Body of pancreas (tissue), 4 donors: Measurements from ENCODE around the gene DOCK4. TPM values are rescaled to one million over a fixed set of nuclear protein-coding genes. Genes with fewer than 3 reads are reported as not detected.

Experiments
- ATAC-seq: fragments of 150-250 bp; one replicate; pipeline ENCODE4 v1.9.1; 2016
- DNase-seq, 4 donors: peaks; one replicate each; pipeline ENCODE4 v3.0.0-alpha.2; 2019
- H3K27ac ChIP-seq, 4 donors: fragments of 200-600 bp; sonication (generic); 1 replicate in 3 of 4; 2 replicates in 1 of 4; pipeline versions ENCODE4 v1.5.1 to v1.6.1; 2016 to 2019; ENCODE audit warnings: mild to moderate bottlenecking in 1 of 4, mixed read lengths in 1 of 4, moderate library complexity in 1 of 4
- H3K27me3 ChIP-seq, 2 donors: fragments of 200-600 bp; sonication (generic); one replicate each; pipeline ENCODE4 v1.6.0; 2016; ENCODE audit warnings: mild to moderate bottlenecking in 1 of 2
- H3K36me3 ChIP-seq, 2 donors: fragments of 200-600 bp; sonication (generic); replicated peaks in 1 of 2; 2 replicates each; pipeline ENCODE4 v1.5.1; 2016; ENCODE audit warnings: low read depth in 2 of 2; ENCODE audit not compliant: insufficient read depth in 1 of 2
- H3K4me1 ChIP-seq: fragments of 200-600 bp; sonication (generic); one replicate; pipeline ENCODE4 v1.6.0; 2016
- H3K4me3 ChIP-seq, 2 donors: fragments of 200-600 bp; sonication (generic); 1 replicate in 1 of 2; 2 replicates in 1 of 2; pipeline ENCODE4 v1.5.1; 2016 to 2019
- H3K9me3 ChIP-seq, 3 donors: fragments of 200-600 bp; sonication (generic); 1 replicate in 2 of 3; 2 replicates in 1 of 3; pipeline ENCODE4 v1.5.1; 2016
- POLR2A ChIP-seq, 3 donors: fragments of 450-650 bp; IDR thresholded peaks; one replicate each; pipeline ENCODE4 v1.6.1; 2016; ENCODE audit warnings: antibody characterized with exemption in 3 of 3, mild to moderate bottlenecking in 2 of 3
- WGBS, 2 donors: methylation state at CpG; one replicate each; pipeline ENCODE4 v1.1.5; 2017; 5-methylcytosine and 5-hydroxymethylcytosine counted together
- intact Hi-C: fragments of 100-400 bp; cut with DNase I; formaldehyde crosslinking; loops from one replicate; pipeline ENCODE4 v1.15.1; 2023
- small RNA-seq: library from RNA; depleted of rRNA; stranded (forward); fragments of <200 nt; gene quantifications from one replicate; pipeline ENCODE3, GENCODE V24; 2016
- total RNA-seq, 2 donors: library from RNA; depleted of rRNA; stranded (reverse); fragments of >200 nt; gene quantifications; one replicate each; pipeline ENCODE4 v1.1.0, GENCODE V29; 2016
- TF ChIP-seq, protein P1 (sequence below), 7 experiments: fragments of 450-650 bp in 4 of 7; fragments of 200-600 bp in 3 of 7; sonication (generic) in 3 of 7; IDR thresholded peaks; one replicate each; pipeline ENCODE4 v1.5.1; 2016 to 2019; ENCODE audit warnings: antibody characterized with exemption in 7 of 7

The DOCK4 gene
- total RNA-seq, 2 donors from 2014 or later = 24.9 to 34.6 TPM

DNA sequence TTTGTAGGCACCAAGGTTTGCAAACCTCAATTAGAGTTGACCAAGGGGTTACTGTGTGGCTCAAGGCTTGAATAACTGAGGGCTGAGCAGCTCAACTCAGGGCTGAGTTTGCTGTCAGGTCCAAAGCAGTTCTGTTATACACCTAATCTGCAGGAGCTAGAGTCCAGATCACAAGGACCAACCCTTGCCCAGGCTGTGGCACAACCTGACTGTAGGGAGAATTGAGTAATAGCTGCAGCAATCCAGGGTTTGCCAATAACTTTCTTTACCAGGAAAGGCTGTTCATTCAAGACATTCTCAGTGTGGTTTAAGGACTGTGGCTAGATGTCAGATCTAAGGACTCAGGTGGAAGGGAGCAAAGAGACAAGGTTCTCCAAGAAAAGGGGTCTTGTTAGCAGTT is 528.4 kb downstream of the DOCK4 start:
- H3K9me3 ChIP-seq = no peaks in the 10 kb centered on the region
- no peak for TF ChIP-seq POLR2A (IDR thresholded peaks at IDR 0.05)
- TF ChIP-seq, protein P1, sequence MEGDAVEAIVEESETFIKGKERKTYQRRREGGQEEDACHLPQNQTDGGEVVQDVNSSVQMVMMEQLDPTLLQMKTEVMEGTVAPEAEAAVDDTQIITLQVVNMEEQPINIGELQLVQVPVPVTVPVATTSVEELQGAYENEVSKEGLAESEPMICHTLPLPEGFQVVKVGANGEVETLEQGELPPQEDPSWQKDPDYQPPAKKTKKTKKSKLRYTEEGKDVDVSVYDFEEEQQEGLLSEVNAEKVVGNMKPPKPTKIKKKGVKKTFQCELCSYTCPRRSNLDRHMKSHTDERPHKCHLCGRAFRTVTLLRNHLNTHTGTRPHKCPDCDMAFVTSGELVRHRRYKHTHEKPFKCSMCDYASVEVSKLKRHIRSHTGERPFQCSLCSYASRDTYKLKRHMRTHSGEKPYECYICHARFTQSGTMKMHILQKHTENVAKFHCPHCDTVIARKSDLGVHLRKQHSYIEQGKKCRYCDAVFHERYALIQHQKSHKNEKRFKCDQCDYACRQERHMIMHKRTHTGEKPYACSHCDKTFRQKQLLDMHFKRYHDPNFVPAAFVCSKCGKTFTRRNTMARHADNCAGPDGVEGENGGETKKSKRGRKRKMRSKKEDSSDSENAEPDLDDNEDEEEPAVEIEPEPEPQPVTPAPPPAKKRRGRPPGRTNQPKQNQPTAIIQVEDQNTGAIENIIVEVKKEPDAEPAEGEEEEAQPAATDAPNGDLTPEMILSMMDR (IDR thresholded peaks at IDR 0.05) = no peak
- no peaks in the 10 kb centered on the region for H3K27me3 ChIP-seq
- H3K4me1 ChIP-seq = no peaks in the 10 kb centered on the region
- ATAC-seq = no peak
- intact Hi-C loops = no loop called here
- no peak for DNase-seq
- no peak overlapping the region for H3K27ac ChIP-seq
- no peak overlapping the region for H3K4me3 ChIP-seq
- H3K36me3 ChIP-seq = no peaks in the 10 kb centered on the region

DNA sequence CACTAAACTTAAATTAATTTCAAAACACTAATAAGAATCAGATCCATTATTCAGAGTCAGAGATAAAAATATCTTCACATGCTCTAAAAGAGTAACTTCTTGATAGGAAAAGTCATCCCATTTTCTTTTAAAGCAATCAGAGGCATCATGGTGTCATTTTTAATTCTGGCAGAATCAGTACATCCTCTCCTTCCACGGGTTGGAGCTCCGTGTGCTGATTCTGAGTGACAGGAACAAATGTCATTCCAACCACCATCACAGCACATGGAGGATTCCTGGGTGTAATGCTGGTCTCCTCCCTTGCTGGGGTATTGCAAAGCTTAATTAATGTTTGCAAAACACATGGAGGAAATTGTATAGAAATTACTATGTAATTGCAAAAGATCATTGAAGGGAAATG is 529.4 kb downstream of the DOCK4 start:
- DNase-seq = no peak
- ATAC-seq = no peak
- H3K4me1 ChIP-seq = no peaks in the 10 kb centered on the region
- H3K36me3 ChIP-seq = no peaks in the 10 kb centered on the region
- WGBS, 2 donors = 16 to 52% methylated on average over 2 of the region's 2 CpGs
- H3K27me3 ChIP-seq = no peaks in the 10 kb centered on the region
- no peaks in the 10 kb centered on the region for H3K9me3 ChIP-seq
- no peak overlapping the region for H3K4me3 ChIP-seq
- no peak for TF ChIP-seq POLR2A (IDR thresholded peaks at IDR 0.05)
- TF ChIP-seq, protein P1 (IDR thresholded peaks at IDR 0.05) = no peak
- intact Hi-C loops = no loop called here
- H3K27ac ChIP-seq = no peak overlapping the region

Small RNA genes lying within 50 kb of the gene (small RNA-seq; reads per million reads assigned to genes)
- gene RNA5SP237 = not detected

Other genes with a start within 250 kb of the DOCK4 start
- 10 to 100 TPM; 12.9 to 34.0 TPM for gene ZNF277, start 296 bp upstream of the DOCK4 start, total RNA-seq
- gene IFRD1, start 244.1 kb upstream of the DOCK4 start, total RNA-seq = 100 to 1,000 TPM; 119 to 154 TPM